22Rv1 (cell line): ENCODE data around the gene TEX28.

Experiments
- ZFX ChIP-seq: fragments of 450-650 bp; IDR thresholded peaks from 2 replicates; pipeline ENCODE4 v1.6.1; 2017; ENCODE audit warnings: antibody characterized with exemption, borderline replicate concordance
- TF ChIP-seq, protein P1 (sequence below): fragments of 450-650 bp; IDR thresholded peaks from 2 replicates; pipeline ENCODE4 v1.5.1; 2017; ENCODE audit warnings: mild to moderate bottlenecking

DNA sequence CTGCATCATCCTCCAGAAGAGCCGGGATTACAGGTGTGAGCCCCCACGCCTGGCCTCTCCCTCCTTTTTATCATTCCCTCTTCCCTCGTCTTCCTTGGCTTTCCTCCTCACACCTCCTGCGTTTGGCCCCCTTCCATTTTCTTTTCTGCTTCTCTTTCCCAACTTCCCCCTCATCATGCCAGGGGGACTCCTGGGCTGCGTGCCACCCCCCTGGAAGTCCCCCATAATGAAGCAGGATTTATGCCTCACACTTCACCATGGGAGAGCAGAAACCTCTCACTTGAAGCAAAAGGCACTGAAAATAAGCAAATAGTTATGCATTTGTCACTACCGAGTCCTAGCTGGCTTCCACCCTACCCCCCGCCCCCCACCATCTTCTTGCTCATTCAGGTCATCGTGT lies 8.6 kb upstream of the TEX28 start:
- TF ChIP-seq, protein P1, sequence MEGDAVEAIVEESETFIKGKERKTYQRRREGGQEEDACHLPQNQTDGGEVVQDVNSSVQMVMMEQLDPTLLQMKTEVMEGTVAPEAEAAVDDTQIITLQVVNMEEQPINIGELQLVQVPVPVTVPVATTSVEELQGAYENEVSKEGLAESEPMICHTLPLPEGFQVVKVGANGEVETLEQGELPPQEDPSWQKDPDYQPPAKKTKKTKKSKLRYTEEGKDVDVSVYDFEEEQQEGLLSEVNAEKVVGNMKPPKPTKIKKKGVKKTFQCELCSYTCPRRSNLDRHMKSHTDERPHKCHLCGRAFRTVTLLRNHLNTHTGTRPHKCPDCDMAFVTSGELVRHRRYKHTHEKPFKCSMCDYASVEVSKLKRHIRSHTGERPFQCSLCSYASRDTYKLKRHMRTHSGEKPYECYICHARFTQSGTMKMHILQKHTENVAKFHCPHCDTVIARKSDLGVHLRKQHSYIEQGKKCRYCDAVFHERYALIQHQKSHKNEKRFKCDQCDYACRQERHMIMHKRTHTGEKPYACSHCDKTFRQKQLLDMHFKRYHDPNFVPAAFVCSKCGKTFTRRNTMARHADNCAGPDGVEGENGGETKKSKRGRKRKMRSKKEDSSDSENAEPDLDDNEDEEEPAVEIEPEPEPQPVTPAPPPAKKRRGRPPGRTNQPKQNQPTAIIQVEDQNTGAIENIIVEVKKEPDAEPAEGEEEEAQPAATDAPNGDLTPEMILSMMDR = no peak
- TF ChIP-seq ZFX = no peak
